ENCODE data around the gene FBXO10. TPM values are rescaled to one million over a fixed set of nuclear protein-coding genes. Genes with fewer than 3 reads are reported as not detected.

Gene FBXO10
- total and polyA plus RNA-seq, 2 of the 8 experiments (the other 6 are each of a cell fraction or from before 2014, with no cell fraction given), result 13.1 to 13.9 TPM

DNA sequence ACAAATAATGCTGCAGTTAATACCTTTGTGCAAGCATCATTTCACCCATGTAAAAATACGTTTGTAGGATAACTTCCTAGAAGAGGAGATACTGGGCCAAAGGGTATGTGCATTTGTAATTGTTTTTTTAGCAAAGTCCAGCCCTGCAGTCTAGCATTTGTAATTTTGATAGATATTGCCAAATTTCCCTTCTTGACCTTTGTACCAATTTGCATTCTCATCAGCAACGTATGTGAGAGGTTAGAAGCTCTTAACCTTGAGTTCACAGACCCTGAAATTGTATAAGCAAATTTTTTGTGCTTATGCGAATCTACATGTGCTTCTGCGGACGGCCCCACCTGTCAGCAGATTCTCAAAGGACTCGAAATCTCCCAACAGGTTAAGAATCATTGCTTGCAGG is 34.8 kb upstream of the FBXO10 start:
- no peak overlapping the region for H3K14ac ChIP-seq (ENCODE audit: insufficient read length)
- no peak overlapping the region for H2AFZ ChIP-seq (ENCODE audit: low read length)
- H3K9ac ChIP-seq (replicated peaks in 1 of 4; ENCODE audit: extremely low read depth in 1 of 4, low read depth in 3 of 4, low read length in 3 of 4), result no peak overlapping the region
- H3K23me2 ChIP-seq (ENCODE audit: low read depth, low read length), result no peaks in the 10 kb centered on the region
- H2BK12ac ChIP-seq (ENCODE audit: low read depth, low read length), result no peak overlapping the region
- H3K36me3 ChIP-seq (ENCODE audit: control insufficient read depth in 2 of 4, insufficient read depth in 4 of 4, low read length in 3 of 4), result no peaks in the 10 kb centered on the region
- no peaks in the 10 kb centered on the region for H3K4me1 ChIP-seq (replicated peaks in 1 of 4; ENCODE audit: control insufficient read depth in 3 of 4, insufficient read depth in 4 of 4, low read length in 3 of 4)
- no peak for DNase-seq (ENCODE audit: low read depth in 1 of 2, low spot score in 2 of 2)
- no peak overlapping the region for H3K18ac ChIP-seq (ENCODE audit: extremely low read depth, low read length)
- no peak overlapping the region for H4K5ac ChIP-seq (ENCODE audit: insufficient read length, low read depth, low read length)
- H3K4me2 ChIP-seq (ENCODE audit: insufficient read depth in 1 of 2, low read depth in 2 of 2, low read length in 2 of 2), result no peak overlapping the region
- no peak overlapping the region for H2AK5ac ChIP-seq (ENCODE audit: low read depth, low read length)
- no peak overlapping the region for H3K23ac ChIP-seq (ENCODE audit: insufficient read length)
- no peaks in the 10 kb centered on the region for H3K79me1 ChIP-seq (ENCODE audit: low read depth, low read length)
- H3K27me3 ChIP-seq (replicated peaks in 1 of 4; ENCODE audit: control insufficient read depth in 3 of 4, extremely low read depth in 1 of 4, insufficient read depth in 3 of 4, low read length in 3 of 4), result no peaks in the 10 kb centered on the region
- no peak overlapping the region for H2BK120ac ChIP-seq (replicated peaks; ENCODE audit: low read depth, low read length)
- no peak overlapping the region for H2BK20ac ChIP-seq (ENCODE audit: low read length)
- no peaks in the 10 kb centered on the region for H4K20me1 ChIP-seq (replicated peaks in 1 of 2; ENCODE audit: control insufficient read depth in 1 of 2, insufficient read depth in 2 of 2, low read length in 2 of 2)
- H3K4ac ChIP-seq (replicated peaks; ENCODE audit: insufficient read length, low read depth, low read length), result no peak overlapping the region
- H2BK15ac ChIP-seq (ENCODE audit: low read length), result no peak overlapping the region
- TF ChIP-seq HDAC2 (IDR thresholded peaks at IDR 0.05; ENCODE audit: borderline replicate concordance in 1 of 2, low read depth in 2 of 2, low read length in 2 of 2) (no peak), RFX5 (IDR thresholded peaks at IDR 0.05; ENCODE audit: borderline replicate concordance, low read depth, low read length) (no peak), SIRT6 (IDR thresholded peaks at IDR 0.05; ENCODE audit: low read length) (no peak), CHD1 (IDR thresholded peaks at IDR 0.05; ENCODE audit: low read depth, low read length) (no peak), YY1 (IDR thresholded peaks at IDR 0.05; ENCODE audit: low read depth, low read length) (no peak), PHF8 (conservative IDR thresholded peaks at IDR 0.05; ENCODE audit: low read depth, low read length) (no peak), CBX8 (IDR thresholded peaks at IDR 0.05; ENCODE audit: borderline replicate concordance, low read depth, low read length) (no peak), POU5F1 (IDR thresholded peaks at IDR 0.05; ENCODE audit: low read depth, low read length) (no peak), NRF1 (IDR thresholded peaks at IDR 0.05; ENCODE audit: low read depth, low read length) (no peak), TEAD4 (IDR thresholded peaks at IDR 0.05; ENCODE audit: low read depth, low read length) (no peak), ZNF274 (IDR thresholded peaks at IDR 0.05; ENCODE audit: borderline replicate concordance, extremely low read depth, low read length) (no peak), BACH1 (IDR thresholded peaks at IDR 0.05; ENCODE audit: low read length) (no peak), SIN3A (conservative IDR thresholded peaks at IDR 0.05 in 1 of 2, IDR thresholded peaks at IDR 0.05 in 1 of 2; ENCODE audit: low read depth in 1 of 2, low read length in 2 of 2) (no peak), TBP (IDR thresholded peaks at IDR 0.05; ENCODE audit: low read depth, low read length) (no peak), HDAC6 (IDR thresholded peaks at IDR 0.05; ENCODE audit: low read depth, low read length) (no peak), SRF (IDR thresholded peaks at IDR 0.05; ENCODE audit: low read depth, low read length) (no peak)
- CTCF ChIA-PET (ENCODE audit: partially characterized antibody), result interaction anchor here (0.7 kb wide), 2 partner anchors 34 to 644 kb away, joined by 3 to 4 read pairs; no protein-coding TSS in a partner anchor
- no peak overlapping the region for H4K8ac ChIP-seq (ENCODE audit: extremely low read depth, insufficient read depth, low read length)
- H4K91ac ChIP-seq (replicated peaks; ENCODE audit: insufficient read length, low read length), result no peak overlapping the region
- H3K4me3 ChIP-seq (ENCODE audit: extremely low read depth in 1 of 4, insufficient read depth in 2 of 4, low read depth in 3 of 4, low read length in 4 of 4), result no peak overlapping the region
- no peaks in the 10 kb centered on the region for H3K9me3 ChIP-seq (ENCODE audit: insufficient read depth in 2 of 2, low read depth in 1 of 2, low read length in 1 of 2)
- POLR2A ChIA-PET (ENCODE audit: partially characterized antibody), result interaction anchor here (1.2 kb wide), 1 partner anchor 14 kb away, joined by 3 read pairs; no protein-coding TSS in a partner anchor
- H3K27ac ChIP-seq (ENCODE audit: low read depth, low read length), result no peak overlapping the region
- 85% methylated on average over 6 of the region's 6 CpGs; no CpG with 5 or more reads in 1 of the 2 experiments for WGBS, 2 experiments (ENCODE audit: extremely low coverage in 1 of 2, insufficient coverage in 1 of 2, insufficient read length in 1 of 2, insufficient replicate concordance in 2 of 2, low coverage in 1 of 2, low lambda C conversion rate in 2 of 2, missing lambda C conversion rate in 1 of 2)
- no peaks in the 10 kb centered on the region; a peak in 1 of 4 replicates for H3K79me2 ChIP-seq (ENCODE audit: control insufficient read depth in 1 of 2, insufficient read depth in 2 of 2, low read length in 2 of 2)
- no peak for FAIRE-seq
- H3K56ac ChIP-seq (replicated peaks; ENCODE audit: insufficient read length, low read depth, low read length), result no peak overlapping the region
- no peak overlapping the region for H2BK5ac ChIP-seq (ENCODE audit: low read depth, low read length)
